Jurkat, Clone E6-1 (cell line): ENCODE data around the gene TBC1D3B.
"Not testable (repeated sequence)": the region's sequence is repeated elsewhere in the genome, so short reads cannot be mapped to it uniquely, and the experiment has no call there.

ENCODE experiments used
- DNase-seq: peaks from one replicate; pipeline ENCODE4 v3.0.0-alpha.2; 2011; ENCODE audit warnings: low read depth, low spot score
- H3K4me3 ChIP-seq: 2 replicates; pipeline ENCODE4 v1.5.1; 2011; ENCODE audit warnings: mild to moderate bottlenecking, low read length, control low read depth, moderate library complexity

The TBC1D3B gene

DNA sequence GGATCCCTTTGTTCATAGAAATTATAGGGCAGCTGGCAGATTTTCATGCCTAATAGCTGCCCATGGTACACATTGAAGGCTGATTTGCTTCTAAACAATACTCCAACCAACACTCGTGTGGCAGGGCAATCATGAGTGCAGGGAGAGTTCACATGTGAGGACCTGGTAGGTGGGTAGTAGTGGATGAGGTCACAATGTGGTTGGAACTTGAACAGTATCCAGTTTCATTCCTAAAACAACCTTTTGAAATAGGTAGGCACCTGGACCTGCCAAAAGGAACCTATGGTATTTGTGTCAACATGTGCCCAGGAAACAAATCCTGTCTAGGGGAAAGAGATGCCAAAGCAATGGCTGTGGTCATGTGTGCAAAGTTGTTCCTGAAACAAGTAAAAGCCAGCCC lies 40.0 kb downstream of the TBC1D3B start:
- no peak for DNase-seq
- H3K4me3 ChIP-seq, result no peak overlapping the region

DNA sequence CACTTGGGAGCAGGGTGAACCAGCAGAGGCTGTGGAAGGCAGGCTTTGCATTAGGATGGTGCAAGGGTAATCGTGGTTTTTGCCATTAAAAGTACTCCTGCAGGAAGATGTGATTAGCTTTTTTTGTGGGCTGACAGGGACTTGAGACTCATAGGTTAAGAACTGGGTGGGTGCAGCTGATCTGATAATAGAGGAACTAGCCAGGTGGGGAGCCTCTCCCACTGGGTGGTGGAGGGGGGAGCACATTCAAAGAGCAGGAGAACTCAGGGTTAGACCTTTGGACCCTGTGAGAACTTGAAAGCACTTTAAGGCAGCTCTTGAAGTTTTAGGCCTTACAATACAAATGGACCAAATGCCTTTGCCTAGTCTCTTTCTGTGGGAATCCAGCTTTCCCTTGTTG lies 40.4 kb downstream of the TBC1D3B start:
- H3K4me3 ChIP-seq, result no peak overlapping the region
- DNase-seq, result no peak

DNA sequence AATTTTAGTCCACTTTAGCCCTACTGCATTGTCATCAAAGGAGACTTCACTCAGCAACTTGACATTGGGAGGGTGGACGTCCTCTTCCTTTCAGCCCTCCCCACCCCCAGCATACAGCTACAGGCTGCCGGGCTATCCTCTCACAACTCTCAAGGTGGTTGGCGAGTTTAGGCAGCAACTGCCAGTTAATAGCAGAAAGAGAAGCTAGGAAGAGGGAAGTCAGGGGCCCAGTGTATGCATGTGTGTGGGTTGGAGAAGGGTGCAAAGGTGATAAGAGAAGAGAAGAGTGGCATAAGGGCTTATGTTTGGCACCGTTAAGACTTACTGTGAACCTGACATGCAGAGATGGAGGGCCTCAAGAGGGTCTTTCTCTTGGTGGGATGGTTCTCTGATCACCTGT lies 41.0 kb downstream of the TBC1D3B start:
- no peak overlapping the region for H3K4me3 ChIP-seq
- DNase-seq, result no peak

DNA sequence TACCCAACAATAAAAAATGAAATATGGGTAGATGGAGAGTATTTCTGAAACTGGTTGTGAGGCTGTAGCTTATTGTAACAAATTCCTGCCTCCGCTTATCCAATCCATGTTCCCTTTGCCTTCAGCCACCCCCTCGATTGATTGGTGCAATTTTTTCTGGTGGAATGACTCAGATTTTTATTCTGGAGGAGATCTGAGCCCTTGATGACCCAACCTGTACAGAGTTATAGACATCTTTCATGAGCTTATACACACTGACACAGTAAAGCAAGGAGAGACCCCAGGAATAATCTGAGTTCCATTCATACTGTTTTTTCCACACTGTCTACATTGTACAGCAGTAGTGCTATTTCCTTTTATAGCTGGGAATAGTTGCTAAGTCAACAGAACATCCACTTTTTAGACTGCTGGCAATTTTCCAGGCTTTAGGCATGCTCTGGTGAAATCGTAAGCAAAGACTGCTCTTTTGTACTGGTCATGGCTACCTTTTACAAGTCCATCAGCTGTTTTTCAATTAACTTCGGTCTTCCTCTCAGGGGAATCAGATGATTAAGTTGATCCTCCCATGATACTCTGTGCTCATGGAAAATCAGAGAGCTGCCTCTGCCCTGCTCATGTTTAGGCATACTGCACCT lies 42.7 kb downstream of the TBC1D3B start:
- no peak overlapping the region for H3K4me3 ChIP-seq
- DNase-seq, result no peak

DNA sequence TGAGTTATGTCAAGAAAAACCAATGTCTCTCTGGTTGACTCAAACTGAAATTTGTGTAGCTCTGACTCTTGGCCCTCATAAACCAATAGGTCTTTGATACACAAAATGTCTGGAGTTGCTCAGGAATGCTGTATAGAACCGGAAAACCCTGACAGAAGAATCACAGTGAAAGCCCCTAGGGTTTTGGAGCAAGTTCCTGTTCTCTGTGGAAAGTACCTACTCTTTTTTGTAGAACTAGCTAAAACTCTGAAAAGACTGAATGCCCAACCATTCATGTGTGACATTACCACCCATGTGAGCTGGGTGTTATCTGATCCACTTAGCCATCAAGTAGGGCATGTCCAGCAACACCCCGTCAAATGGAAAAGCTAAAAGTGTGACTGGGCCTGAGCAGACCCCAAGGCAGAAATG lies 44.0 kb downstream of the TBC1D3B start:
- no peak overlapping the region for H3K4me3 ChIP-seq
- no peak for DNase-seq

DNA sequence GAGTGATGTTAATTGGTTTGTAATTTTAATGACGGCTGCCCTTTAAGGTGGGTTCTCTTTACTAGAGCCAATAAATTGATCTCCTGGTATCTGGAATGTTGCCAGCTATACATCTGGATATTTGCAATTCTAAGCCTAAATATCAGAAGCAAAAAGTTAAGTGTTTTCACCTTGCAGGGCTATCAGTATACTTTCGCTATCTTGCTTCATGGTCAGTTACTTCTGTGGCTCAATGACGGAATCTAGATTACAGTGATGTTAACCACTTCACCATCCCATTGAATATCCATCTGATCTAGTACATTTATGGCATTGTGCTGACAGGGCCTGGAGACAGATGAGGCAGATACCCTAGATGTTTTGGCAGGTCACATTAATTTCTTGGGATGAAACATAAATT lies 44.5 kb downstream of the TBC1D3B start:
- no peak overlapping the region for H3K4me3 ChIP-seq
- no peak for DNase-seq

DNA sequence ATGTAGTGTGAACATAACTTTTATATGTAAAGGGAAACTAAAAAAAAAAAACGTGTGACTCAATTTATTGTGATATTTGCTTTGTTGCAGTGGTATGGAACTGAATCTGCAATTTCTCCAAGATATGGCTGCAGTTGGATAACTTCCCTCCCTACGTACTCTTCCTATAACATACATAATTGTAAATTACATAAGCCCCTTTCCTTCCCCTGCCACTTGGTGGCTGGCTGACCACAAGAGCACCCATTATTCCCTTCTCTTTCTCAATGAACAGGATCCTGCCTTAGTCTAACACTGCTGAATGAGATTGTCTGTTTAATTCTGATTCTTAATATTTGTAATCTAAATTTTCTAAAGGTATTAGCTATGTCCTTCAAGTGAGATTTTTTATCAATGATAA lies 45.0 kb downstream of the TBC1D3B start:
- DNase-seq, result no peak
- no peak overlapping the region for H3K4me3 ChIP-seq

DNA sequence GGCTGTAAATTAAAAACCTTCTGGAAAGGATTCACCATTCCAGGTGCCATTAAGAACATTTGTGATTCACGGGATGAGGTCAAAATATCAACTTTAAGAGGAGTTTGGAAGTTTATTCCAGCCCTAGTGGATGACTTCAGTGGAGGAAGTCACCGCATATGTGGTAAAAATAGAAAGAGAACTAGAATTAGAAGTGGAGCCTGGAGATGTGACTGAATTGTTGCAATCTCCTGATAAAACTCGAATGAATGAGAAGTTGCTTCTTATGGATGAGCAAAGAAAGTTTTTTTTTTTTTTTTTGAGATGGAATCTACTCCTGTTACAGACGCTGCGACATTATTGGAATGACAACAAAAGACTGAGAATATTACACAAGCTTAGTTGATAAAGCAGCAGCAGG lies 46.1 kb downstream of the TBC1D3B start:
- no peak for DNase-seq
- no peak overlapping the region for H3K4me3 ChIP-seq

DNA sequence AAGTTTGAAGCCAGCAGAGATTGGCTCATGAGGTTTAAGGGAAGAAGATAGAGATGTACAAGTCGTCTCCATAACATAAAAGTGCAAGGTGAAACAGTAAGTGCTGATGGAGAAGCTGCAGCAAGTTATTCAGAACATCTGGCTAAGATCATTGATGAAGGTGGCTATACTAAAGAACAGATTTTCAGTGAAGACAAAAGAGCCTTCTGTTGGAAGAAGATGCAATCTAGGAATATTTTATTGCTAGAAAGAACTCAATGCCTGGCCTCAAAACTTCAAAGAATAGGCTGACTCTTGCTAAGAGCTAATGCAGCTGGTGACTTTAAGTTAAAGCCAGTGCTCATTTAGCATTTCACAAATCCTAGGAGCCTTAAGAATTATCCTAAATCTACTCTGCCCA lies 46.8 kb downstream of the TBC1D3B start:
- DNase-seq, result no peak
- no peak overlapping the region for H3K4me3 ChIP-seq

DNA sequence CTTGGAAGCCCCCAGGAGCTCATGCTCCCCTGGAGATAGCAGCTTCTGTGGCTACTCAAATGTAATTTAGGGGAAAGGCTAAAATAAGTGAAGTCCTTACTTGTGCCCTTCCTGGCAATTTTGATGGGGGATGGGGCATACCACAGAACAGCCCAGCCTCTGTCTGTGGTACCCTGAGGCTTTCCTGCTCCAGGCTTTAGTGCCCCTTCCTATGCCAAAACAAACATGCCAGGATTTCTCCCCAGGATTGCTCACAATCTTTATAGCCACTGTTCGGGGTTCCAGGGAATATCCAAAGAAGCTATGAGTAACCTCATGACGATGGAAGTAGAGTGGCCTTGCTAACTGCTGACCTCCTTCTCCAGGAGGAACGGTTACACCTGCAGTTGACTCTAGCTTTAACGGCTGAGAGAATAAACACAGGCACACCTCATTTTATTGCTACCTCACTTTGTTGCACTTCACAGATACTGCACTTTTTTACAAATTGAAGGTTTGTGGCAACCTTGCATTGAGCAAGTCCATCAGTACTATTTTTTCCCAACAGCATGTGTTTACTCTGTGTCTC lies 47.9 kb downstream of the TBC1D3B start:
- no peak for DNase-seq
- no peak overlapping the region for H3K4me3 ChIP-seq

DNA sequence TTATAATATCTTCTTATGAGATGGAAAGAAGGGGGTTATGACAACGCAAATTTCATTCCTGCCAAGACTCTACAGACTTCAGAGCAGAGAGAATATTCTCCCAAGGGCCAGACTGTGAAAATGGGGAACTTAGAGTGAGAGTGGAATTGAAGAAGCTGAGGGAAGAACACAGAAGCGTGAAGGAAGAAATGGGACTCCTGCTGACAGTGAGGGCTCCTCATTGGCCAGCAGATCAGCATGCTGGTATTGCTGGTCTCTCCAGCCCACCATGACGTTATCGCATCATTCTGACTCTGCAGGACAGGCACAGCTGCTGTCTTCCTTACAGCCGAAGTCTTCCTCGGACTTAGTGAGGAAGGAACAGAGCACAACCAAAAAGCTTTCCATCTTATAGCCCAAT lies 48.5 kb downstream of the TBC1D3B start:
- no peak for DNase-seq
- H3K4me3 ChIP-seq, result no peak overlapping the region

DNA sequence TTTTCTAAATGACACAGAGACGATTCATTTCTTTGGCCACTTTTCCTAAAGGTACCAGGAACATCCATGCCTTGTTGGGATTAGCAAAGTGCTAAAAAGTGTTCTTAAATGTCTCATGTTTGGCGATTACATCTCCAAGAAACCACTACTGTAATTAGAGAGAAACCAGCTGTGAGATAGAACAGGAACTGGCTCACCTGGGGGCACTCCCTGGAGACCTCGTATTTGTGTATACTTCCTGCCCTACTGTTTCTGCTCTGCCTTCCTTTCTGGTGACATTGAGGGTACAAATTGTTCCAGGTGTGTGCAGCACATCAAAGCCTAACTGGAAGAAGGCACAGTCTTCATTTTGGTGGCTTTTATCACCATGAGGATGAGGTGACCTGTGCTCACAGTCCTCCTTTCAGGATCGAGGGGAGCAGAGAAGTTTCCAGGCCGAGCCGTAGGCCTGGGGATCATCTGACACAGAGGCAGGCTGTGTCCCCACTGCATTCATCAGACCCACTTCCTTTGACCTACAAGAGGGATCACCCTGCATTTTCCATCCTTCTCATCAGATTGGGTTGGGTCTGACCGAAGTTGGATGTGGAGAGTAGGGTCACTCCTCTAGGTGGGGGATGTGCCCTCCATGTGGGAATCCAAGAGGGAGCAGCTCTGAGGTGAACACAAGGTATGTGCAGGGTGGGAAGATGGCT lies 49.1 kb downstream of the TBC1D3B start:
- DNase-seq, result peak; percentile 38
- H3K4me3 ChIP-seq, result no peak overlapping the region

DNA sequence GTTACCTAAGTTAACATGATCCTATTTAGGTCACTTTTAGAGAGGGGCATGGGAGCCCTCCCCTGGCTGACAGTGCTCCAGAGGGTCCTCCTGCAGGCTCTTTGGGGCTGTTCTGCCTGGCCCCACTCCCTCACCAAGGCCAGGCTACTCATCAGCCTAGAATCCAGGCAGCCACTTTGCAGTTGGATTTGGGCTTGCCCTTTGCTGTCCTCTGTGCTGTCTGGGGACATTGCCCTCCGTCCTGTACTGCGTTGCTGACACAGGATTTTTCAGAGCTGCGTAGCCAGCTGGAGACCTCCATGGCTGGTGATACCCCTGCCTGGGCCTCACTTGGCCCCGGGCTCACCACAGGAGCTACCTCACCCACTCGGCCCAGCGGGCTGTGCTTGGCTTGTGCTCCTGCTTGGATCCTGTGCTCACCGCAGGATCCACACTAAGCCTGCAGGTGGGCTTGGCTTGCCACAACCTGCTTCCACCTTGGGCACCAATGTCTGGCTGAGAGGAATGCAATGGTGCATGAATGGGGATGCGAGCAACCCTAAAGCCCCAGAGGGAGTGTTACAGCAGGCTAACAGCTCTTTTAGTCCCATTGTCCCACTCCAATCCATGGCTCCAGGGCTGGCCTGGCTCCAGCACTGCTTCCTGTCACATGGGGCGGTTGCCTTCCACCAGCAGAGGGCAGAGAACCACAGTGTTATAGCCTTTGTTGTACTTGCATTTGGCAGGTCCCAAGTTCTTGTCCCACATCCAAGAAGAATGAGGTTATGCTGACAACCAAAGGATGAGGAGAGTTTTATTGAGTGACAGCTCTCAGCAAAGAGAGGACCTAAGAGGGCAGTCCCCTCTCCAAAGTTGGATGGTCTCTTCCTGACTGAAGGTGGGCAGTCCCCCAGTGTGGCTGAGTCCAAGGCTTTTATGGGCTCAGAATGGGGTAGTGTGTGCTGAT lies 51.3 kb downstream of the TBC1D3B start:
- no peak for DNase-seq
- H3K4me3 ChIP-seq, result no peak overlapping the region

DNA sequence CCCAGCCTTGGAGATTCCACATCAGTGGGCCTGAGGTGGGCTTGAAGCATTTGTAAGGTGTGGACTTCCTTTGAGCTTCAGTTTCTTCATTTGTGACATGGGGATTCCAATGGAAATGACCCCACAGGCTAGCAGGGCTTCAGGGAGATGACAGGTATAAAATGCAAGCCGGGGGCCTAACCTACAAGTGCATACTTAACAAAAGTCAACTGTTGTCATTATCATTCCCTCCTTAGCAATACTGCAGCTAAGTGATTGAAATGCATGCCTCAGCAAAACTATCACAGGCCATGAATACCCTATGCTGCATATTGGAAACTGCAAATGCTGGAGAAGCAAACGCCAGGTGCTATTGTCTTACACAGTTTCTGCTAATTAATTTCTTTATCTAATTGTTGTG lies 53.0 kb downstream of the TBC1D3B start:
- H3K4me3 ChIP-seq, result no peak overlapping the region
- no peak for DNase-seq

DNA sequence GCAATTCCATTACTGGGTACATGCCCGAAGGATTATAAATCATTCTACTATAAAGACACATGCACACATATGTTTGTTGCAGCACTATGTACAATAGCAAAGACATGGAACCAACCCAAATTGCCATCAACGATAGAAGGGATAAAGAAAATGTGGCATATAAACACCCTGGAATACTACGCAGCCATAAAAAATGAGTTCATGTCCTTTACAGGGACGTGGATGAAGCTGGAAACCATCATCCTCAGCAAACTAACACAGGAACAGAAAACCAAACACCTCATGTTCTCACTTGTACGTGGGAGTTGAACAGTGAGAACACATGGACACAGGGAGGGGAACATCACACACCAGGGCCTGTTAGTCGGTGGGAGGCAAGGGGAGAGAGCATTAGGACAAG lies 55.3 kb downstream of the TBC1D3B start:
- H3K4me3 ChIP-seq, DNase-seq: not testable (repeated sequence)

DNA sequence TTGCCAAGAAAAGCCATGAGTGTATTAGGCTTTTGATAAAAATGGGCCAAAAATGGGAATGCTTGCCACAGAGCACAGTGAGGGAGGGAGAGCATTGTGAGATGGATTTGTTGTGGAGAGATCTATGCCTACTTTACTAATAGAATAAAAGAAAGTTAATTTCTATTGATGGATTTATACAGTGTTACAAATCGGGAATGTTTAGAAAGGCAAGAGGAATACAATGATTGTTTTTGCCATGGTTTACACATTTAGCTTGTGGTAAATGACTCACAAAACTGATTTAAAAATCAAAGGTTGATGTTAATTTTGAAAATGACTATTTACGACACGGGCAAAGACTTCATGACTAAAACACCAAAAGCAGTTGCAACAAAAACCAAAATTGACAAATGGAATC lies 56.2 kb downstream of the TBC1D3B start:
- DNase-seq, result no peak
- no peak overlapping the region for H3K4me3 ChIP-seq

DNA sequence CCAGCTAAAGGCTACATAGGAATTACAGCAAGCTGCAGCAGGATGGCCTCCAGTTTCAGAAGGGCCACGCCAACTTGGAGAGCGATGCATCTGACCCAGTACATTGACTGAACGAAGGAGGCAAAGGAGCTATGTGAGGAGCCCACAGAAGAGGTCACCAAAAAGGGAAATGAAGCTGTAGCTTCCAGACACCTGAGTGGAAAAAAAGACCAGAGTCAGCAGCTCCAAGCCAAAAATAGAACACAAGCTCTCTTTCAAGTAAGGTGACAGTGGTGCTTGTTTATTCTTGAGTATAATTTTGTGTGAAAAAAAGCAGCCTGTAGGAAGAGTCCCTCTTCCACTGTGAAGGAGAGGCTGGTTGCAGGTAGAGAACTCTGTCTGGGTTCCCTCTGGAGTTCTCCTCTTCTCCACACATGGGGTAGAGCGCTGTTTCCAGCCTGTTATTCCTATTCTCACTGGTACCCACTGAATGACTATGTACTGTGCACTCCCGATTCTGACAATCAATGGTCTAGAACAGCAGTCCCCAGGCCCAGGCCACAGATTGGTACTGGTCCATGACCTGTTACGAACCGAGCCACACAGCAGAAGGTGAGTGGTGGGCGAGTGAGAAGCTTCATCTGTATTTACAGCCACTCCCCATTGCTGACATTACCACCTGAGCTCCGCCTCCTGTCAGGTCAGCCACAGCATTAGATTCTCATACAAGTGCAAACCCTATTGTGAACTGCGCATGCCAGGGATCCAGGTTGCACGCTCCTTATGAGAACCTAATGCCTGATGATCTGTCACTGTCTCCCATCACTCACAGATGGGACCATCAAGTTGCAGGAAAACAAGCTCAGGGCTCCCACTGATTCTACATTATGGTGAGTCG lies 57.7 kb downstream of the TBC1D3B start:
- DNase-seq, result no peak
- H3K4me3 ChIP-seq, result no peak overlapping the region

DNA sequence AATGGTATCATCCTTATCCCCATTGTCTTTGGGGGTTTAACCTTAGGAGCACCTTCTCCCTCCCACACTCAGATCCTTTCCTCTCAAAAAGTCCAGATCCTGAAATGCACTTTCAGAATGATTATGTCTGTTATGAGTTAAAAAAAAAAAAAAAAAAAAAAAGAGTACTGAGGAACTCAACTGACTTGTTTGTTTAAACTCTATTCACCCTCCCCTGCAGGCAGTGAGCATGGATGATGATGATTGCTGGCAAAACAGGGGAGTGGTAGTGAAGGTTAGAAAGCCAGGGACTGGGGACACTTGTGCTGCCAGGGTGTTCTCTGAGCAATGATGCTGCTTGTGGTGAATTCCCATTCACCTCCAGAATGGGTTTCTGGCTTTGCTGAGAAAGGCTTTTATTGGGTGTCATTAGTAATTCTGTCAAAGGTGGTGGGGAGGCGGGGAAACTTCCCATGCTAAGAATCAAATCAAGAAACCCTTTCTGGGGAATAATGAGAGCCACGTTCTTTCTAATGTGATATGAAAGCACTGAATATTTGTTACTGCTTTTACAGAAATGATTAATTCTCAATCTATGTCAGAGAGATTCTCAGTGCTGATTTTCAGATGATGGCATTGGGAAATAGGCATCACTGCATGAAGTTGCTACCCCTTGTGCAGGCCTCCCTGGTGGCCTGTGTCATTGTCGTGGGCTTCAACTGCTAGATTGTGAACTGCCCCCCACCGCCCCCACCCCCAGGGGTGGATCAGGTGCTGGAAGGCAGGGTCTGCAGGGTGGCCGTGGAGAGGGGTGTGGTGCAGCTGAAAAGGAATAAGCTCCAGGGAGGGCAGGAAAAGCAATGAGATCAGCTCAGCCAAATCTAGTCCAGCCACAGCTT lies 58.7 kb downstream of the TBC1D3B start:
- no peak for DNase-seq
- no peak overlapping the region for H3K4me3 ChIP-seq
